H9 (cell line): ENCODE results near the gene PLA2G5. TPM values are rescaled to one million over a fixed set of nuclear protein-coding genes. Genes with fewer than 3 reads are reported as not detected.

Experiments
- DNase-seq: peaks from one replicate; pipeline ENCODE4 v3.0.0-alpha.2; 2017
- H2AFZ ChIP-seq: one replicate; pipeline ENCODE4 v1.6.1; 2013; ENCODE audit warnings: mild to moderate bottlenecking, low read length, control low read depth, moderate library complexity
- H2AK5ac ChIP-seq: 2 replicates; pipeline ENCODE4 v1.6.1; 2013; ENCODE audit warnings: low read length, control low read depth, mixed read lengths; ENCODE audit not compliant: insufficient read length
- H2BK120ac ChIP-seq: one replicate; pipeline ENCODE4 v1.6.1; 2013; ENCODE audit warnings: low read depth, mild to moderate bottlenecking, low read length, control low read depth, inconsistent platforms; ENCODE audit not compliant: poor library complexity, severe bottlenecking
- H2BK12ac ChIP-seq: 2 replicates; pipeline ENCODE4 v1.6.1; 2013; ENCODE audit warnings: low read length, control low read depth, mixed read lengths, low read depth; ENCODE audit not compliant: insufficient read length
- H2BK15ac ChIP-seq: 2 replicates; pipeline ENCODE4 v1.6.1; 2013; ENCODE audit warnings: low read depth, low read length, control low read depth
- H2BK20ac ChIP-seq: one replicate; pipeline ENCODE4 v1.6.1; 2013; ENCODE audit warnings: low read depth, mild to moderate bottlenecking, low read length, control low read depth, inconsistent platforms; ENCODE audit not compliant: poor library complexity, severe bottlenecking
- H2BK5ac ChIP-seq: 2 replicates; pipeline ENCODE4 v1.6.1; 2013; ENCODE audit warnings: low read length, control low read depth, mixed read lengths; ENCODE audit not compliant: insufficient read length
- H3K14ac ChIP-seq: 2 replicates; pipeline ENCODE4 v1.6.1; 2013; ENCODE audit warnings: low read length, control low read depth; ENCODE audit not compliant: insufficient read depth
- H3K18ac ChIP-seq: 2 replicates; pipeline ENCODE4 v1.6.1; 2013; ENCODE audit warnings: low read depth, mild to moderate bottlenecking, mixed read lengths, low read length, control low read depth; ENCODE audit not compliant: insufficient read length
- H3K23ac ChIP-seq: 2 replicates; pipeline ENCODE4 v1.6.1; 2013; ENCODE audit warnings: low read length, control low read depth, mixed read lengths, low read depth; ENCODE audit not compliant: insufficient read length
- H3K23me2 ChIP-seq: 2 replicates; pipeline ENCODE4 v1.6.1; 2013; ENCODE audit warnings: low read depth, mild to moderate bottlenecking, mixed read lengths, low read length, control low read depth; ENCODE audit not compliant: insufficient read length, poor library complexity, severe bottlenecking
- H3K27ac ChIP-seq: 2 replicates; pipeline ENCODE4 v1.5.1; 2013; ENCODE audit warnings: low read length, control low read depth, mixed read lengths, low read depth; ENCODE audit not compliant: insufficient read length
- H3K27me3 ChIP-seq: 2 replicates; pipeline ENCODE4 v1.6.1; 2013; ENCODE audit warnings: low read length, control low read depth, inconsistent platforms; ENCODE audit not compliant: insufficient read depth
- H3K4ac ChIP-seq: 2 replicates; pipeline ENCODE4 v1.6.1; 2013; ENCODE audit warnings: low read depth, mild to moderate bottlenecking, control low read depth, inconsistent platforms, low read length, moderate library complexity
- H3K4me1 ChIP-seq: 2 replicates; pipeline ENCODE4 v1.6.1; 2013; ENCODE audit warnings: low read length, control low read depth, inconsistent platforms; ENCODE audit not compliant: insufficient read depth
- H3K4me2 ChIP-seq: 2 replicates; pipeline ENCODE4 v1.6.1; 2013; ENCODE audit warnings: low read length, control low read depth, mixed read lengths; ENCODE audit not compliant: insufficient read length, insufficient read depth
- H3K56ac ChIP-seq: 2 replicates; pipeline ENCODE4 v1.6.1; 2013; ENCODE audit warnings: low read depth, mild to moderate bottlenecking, mixed read lengths, low read length, control low read depth; ENCODE audit not compliant: insufficient read length
- H3K79me1 ChIP-seq: 2 replicates; pipeline ENCODE4 v1.6.1; 2013; ENCODE audit warnings: low read depth, mild to moderate bottlenecking, moderate library complexity, low read length, control low read depth, inconsistent platforms; ENCODE audit not compliant: insufficient read depth, poor library complexity, severe bottlenecking
- H3K79me2 ChIP-seq: 2 replicates; pipeline ENCODE4 v1.6.1; 2013; ENCODE audit warnings: low read length, control low read depth, inconsistent platforms; ENCODE audit not compliant: insufficient read depth
- H3K9ac ChIP-seq: 2 replicates; pipeline ENCODE4 v1.6.1; 2013; ENCODE audit warnings: low read length, control low read depth, mixed read lengths; ENCODE audit not compliant: insufficient read length; ENCODE audit errors: extremely low read depth
- H3K9me3 ChIP-seq: one replicate; pipeline ENCODE4 v1.6.1; 2013; ENCODE audit warnings: low read depth, low read length, inconsistent platforms; ENCODE audit not compliant: control insufficient read depth
- H3T11ph ChIP-seq: one replicate; pipeline ENCODE4 v1.6.1; 2013; ENCODE audit warnings: mild to moderate bottlenecking, low read length, control low read depth, inconsistent platforms
- H4K20me1 ChIP-seq: one replicate; pipeline ENCODE4 v1.6.1; 2013; ENCODE audit not compliant: control insufficient read depth, insufficient read length, insufficient read depth
- H4K5ac ChIP-seq: 2 replicates; pipeline ENCODE4 v1.6.1; 2013; ENCODE audit warnings: low read depth, mild to moderate bottlenecking, mixed read lengths, low read length, control low read depth; ENCODE audit not compliant: insufficient read length
- H4K8ac ChIP-seq: replicated peaks from 2 replicates; pipeline ENCODE4 v1.6.1; 2013; ENCODE audit warnings: low read length, control low read depth, mixed read lengths, low read depth; ENCODE audit not compliant: insufficient read length
- H4K91ac ChIP-seq: 2 replicates; pipeline ENCODE4 v1.6.1; 2013; ENCODE audit warnings: low read depth, mild to moderate bottlenecking, moderate library complexity, mixed read lengths, low read length, control low read depth; ENCODE audit not compliant: insufficient read length
- H3K27ac Mint-ChIP-seq, 3 experiments: 2 replicates in 2 of 3; 3 replicates in 1 of 3; pipeline ENCODE4 v1.8.0; 2020 to 2021; ENCODE audit warnings: mixed read lengths in 3 of 3, mild to moderate bottlenecking in 1 of 3, moderate library complexity in 1 of 3
- H3K27me3 Mint-ChIP-seq: 2 replicates; pipeline ENCODE4 v1.8.0; 2021; ENCODE audit warnings: low read depth, mild to moderate bottlenecking, moderate library complexity, mixed read lengths
- H3K36me3 Mint-ChIP-seq, 3 experiments: 2 replicates in 2 of 3; 3 replicates in 1 of 3; pipeline ENCODE4 v1.8.0; 2020 to 2021; ENCODE audit warnings: low read depth in 3 of 3, mixed read lengths in 3 of 3; ENCODE audit not compliant: insufficient read depth in 1 of 3
- H3K4me1 Mint-ChIP-seq, 2 experiments: 2 replicates each; pipeline ENCODE4 v1.8.0; 2020; ENCODE audit warnings: mixed read lengths in 2 of 2
- H3K4me3 Mint-ChIP-seq, 2 experiments: 2 replicates in 1 of 2; 3 replicates in 1 of 2; pipeline ENCODE4 v1.8.0; 2020 to 2021; ENCODE audit warnings: mild to moderate bottlenecking in 2 of 2, mixed read lengths in 2 of 2, moderate library complexity in 1 of 2
- H3K9me3 Mint-ChIP-seq, 2 experiments: 2 replicates in 1 of 2; 3 replicates in 1 of 2; pipeline ENCODE4 v1.8.0; 2020; ENCODE audit warnings: mild to moderate bottlenecking in 2 of 2, mixed read lengths in 2 of 2, moderate library complexity in 1 of 2
- WGBS: extraction: QIAGEN DNeasy Blood & Tissue Kit; methylation state at CpG from one replicate; pipeline ENCODE4 v1.1.7; 2013; ENCODE audit warnings: missing lambda C conversion rate, low lambda C conversion rate, mixed read lengths; ENCODE audit not compliant: insufficient read length; ENCODE audit errors: extremely low coverage; 5-methylcytosine and 5-hydroxymethylcytosine counted together
- total RNA-seq: library from RNA; stranded (reverse); gene quantifications from 2 replicates; pipeline ENCODE4 v1.2.1, GENCODE V29; 2021
- TF ChIP-seq, protein P1 (sequence below): fragments of 200-600 bp; sonication (generic); conservative IDR thresholded peaks from 3 replicates; pipeline ENCODE4 v1.8.0; 2021; ENCODE audit warnings: antibody characterized with exemption, mild to moderate bottlenecking

The PLA2G5 gene
- total RNA-seq, 1 experiment from 2014 or later, result not detected

DNA sequence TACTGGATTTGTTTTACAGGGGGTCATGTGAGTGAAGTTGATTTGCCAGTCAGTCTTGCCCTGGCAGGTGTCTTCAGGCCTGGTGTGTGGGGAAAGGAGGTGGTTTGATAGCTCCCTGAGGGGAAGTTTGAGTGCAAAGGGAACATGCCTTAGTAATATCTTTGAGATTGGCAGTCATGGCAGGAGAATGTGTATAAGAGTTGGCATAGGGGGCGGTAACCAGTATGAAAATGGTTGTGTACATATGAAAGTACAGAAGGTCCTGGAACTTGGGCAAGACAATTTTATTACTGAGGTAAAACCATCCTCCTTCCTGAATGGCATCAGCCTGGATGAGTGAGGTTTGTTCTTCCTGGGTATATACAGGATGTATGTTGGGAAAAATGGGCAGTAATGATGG is 37.6 kb upstream of the PLA2G5 start:
- DNase-seq, result no peak
- WGBS, result no CpG with 5 or more reads among the region's 1 CpG

More for the DNA sequence above, 37.6 kb upstream of the PLA2G5 start:
- H3K4me1 ChIP-seq, result no peaks in the 10 kb centered on the region; the same call in 1 of the 2 replicates
- H4K8ac ChIP-seq, result no peak overlapping the region
- H3K18ac ChIP-seq, result no peak overlapping the region
- Mint-ChIP-seq H3K27me3 (peaks cover 22% of the 10 kb centered on the region), H3K27ac (no peak overlapping the region), H3K4me3 (no peak overlapping the region), H3K9me3 (peaks cover 14 to 25% of the 10 kb centered on the region in 2 experiments), H3K36me3 (peaks cover 2 to 12% (median 9%) of the 10 kb centered on the region in 3 experiments), H3K4me1 (peaks cover 3 to 10% of the 10 kb centered on the region in 2 experiments; a peak in 3 of 4 replicates)
- H2BK120ac ChIP-seq, result no peak overlapping the region
- H3T11ph ChIP-seq, result no peak overlapping the region
- no peak overlapping the region for H3K4ac ChIP-seq
- no peak overlapping the region for H2BK12ac ChIP-seq
- no peaks in the 10 kb centered on the region for H3K79me2 ChIP-seq
- H2AFZ ChIP-seq, result no peak overlapping the region
- H2BK5ac ChIP-seq, result no peak overlapping the region
- no peak overlapping the region for H4K5ac ChIP-seq
- H3K4me2 ChIP-seq, result no peak overlapping the region
- no peak overlapping the region for H2AK5ac ChIP-seq
- H3K9ac ChIP-seq, result no peak overlapping the region
- no peaks in the 10 kb centered on the region for H3K23me2 ChIP-seq
- no peaks in the 10 kb centered on the region for H3K27me3 ChIP-seq
- no peak overlapping the region for H3K14ac ChIP-seq
- H4K20me1 ChIP-seq, result no peaks in the 10 kb centered on the region
- no peaks in the 10 kb centered on the region for H3K79me1 ChIP-seq
- TF ChIP-seq, protein P1, sequence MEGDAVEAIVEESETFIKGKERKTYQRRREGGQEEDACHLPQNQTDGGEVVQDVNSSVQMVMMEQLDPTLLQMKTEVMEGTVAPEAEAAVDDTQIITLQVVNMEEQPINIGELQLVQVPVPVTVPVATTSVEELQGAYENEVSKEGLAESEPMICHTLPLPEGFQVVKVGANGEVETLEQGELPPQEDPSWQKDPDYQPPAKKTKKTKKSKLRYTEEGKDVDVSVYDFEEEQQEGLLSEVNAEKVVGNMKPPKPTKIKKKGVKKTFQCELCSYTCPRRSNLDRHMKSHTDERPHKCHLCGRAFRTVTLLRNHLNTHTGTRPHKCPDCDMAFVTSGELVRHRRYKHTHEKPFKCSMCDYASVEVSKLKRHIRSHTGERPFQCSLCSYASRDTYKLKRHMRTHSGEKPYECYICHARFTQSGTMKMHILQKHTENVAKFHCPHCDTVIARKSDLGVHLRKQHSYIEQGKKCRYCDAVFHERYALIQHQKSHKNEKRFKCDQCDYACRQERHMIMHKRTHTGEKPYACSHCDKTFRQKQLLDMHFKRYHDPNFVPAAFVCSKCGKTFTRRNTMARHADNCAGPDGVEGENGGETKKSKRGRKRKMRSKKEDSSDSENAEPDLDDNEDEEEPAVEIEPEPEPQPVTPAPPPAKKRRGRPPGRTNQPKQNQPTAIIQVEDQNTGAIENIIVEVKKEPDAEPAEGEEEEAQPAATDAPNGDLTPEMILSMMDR, result no peak
- H3K23ac ChIP-seq, result no peak overlapping the region
- no peak overlapping the region for H4K91ac ChIP-seq
- H2BK15ac ChIP-seq, result no peak overlapping the region
- no peaks in the 10 kb centered on the region for H3K9me3 ChIP-seq
- H3K56ac ChIP-seq, result no peak overlapping the region
- H3K27ac ChIP-seq, result no peak overlapping the region
- no peak overlapping the region for H2BK20ac ChIP-seq
